Endodermal cell (in vitro differentiated cells): ENCODE data around the gene RCAN1. TPM values are rescaled to one million over a fixed set of nuclear protein-coding genes. Genes with fewer than 3 reads are reported as not detected.

Source experiments
- DNase-seq: peaks from one replicate; pipeline ENCODE4 v3.0.0-alpha.2; 2017
- H3K27ac ChIP-seq: 2 replicates; pipeline ENCODE4 v1.5.1; 2013; ENCODE audit warnings: mild to moderate bottlenecking, low read depth, low read length, moderate library complexity
- H3K27me3 ChIP-seq: 2 replicates; pipeline ENCODE4 v1.6.1; 2013; ENCODE audit warnings: mild to moderate bottlenecking, low read length, moderate library complexity; ENCODE audit not compliant: insufficient read depth, control insufficient read depth, poor library complexity, severe bottlenecking
- H3K36me3 ChIP-seq: 2 replicates; pipeline ENCODE4 v1.7.0; 2013; ENCODE audit warnings: mild to moderate bottlenecking, low read length, moderate library complexity; ENCODE audit not compliant: control insufficient read depth, insufficient read depth
- H3K4me1 ChIP-seq: one replicate; pipeline ENCODE4 v1.7.0; 2013; ENCODE audit warnings: low read length; ENCODE audit not compliant: control insufficient read depth, insufficient read depth
- H3K4me3 ChIP-seq: 2 replicates; pipeline ENCODE4 v1.5.1; 2013; ENCODE audit warnings: mild to moderate bottlenecking, low read length, moderate library complexity
- H3K9ac ChIP-seq: 2 replicates; pipeline ENCODE4 v1.6.1; 2013; ENCODE audit warnings: mild to moderate bottlenecking, low read length, moderate library complexity; ENCODE audit not compliant: poor library complexity, severe bottlenecking; ENCODE audit errors: extremely low read depth
- H3K9me3 ChIP-seq: 2 replicates; pipeline ENCODE4 v1.6.1; 2013; ENCODE audit warnings: mild to moderate bottlenecking, low read length, moderate library complexity; ENCODE audit not compliant: control insufficient read depth
- H3K27ac Mint-ChIP-seq: 2 replicates; pipeline ENCODE4 v1.8.0; 2020; ENCODE audit warnings: mixed read lengths
- H3K27me3 Mint-ChIP-seq: 2 replicates; pipeline ENCODE4 v1.8.0; 2021; ENCODE audit warnings: mild to moderate bottlenecking, mixed read lengths; ENCODE audit not compliant: insufficient read depth
- H3K36me3 Mint-ChIP-seq: 2 replicates; pipeline ENCODE4 v1.8.0; 2020; ENCODE audit warnings: low read depth, mixed read lengths
- H3K4me1 Mint-ChIP-seq: 2 replicates; pipeline ENCODE4 v1.8.0; 2020; ENCODE audit warnings: mixed read lengths
- H3K4me3 Mint-ChIP-seq: 2 replicates; pipeline ENCODE4 v1.8.0; 2020; ENCODE audit warnings: mild to moderate bottlenecking, moderate library complexity, mixed read lengths
- H3K9me3 Mint-ChIP-seq: 2 replicates; pipeline ENCODE4 v1.8.0; 2020; ENCODE audit warnings: mild to moderate bottlenecking, mixed read lengths
- WGBS, 2 experiments: methylation state at CpG; one replicate each; pipeline versions ENCODE4 v1.1.5 to v1.1.7; 2013; ENCODE audit warnings: missing lambda C conversion rate in 2 of 2, mixed read lengths in 1 of 2; ENCODE audit not compliant: insufficient coverage in 1 of 2, insufficient read length in 1 of 2; 5-methylcytosine and 5-hydroxymethylcytosine counted together
- total RNA-seq, 2 donors: library from RNA; stranded (reverse); fragmentation: NEBNext Ultra II Directional in 1 of 2; extraction: Animal tissue kit (Norgen Biotek cat#: 25700) in 1 of 2; gene quantifications; 2 replicates in 1 of 2; 3 replicates in 1 of 2; pipeline ENCODE4 v1.2.1, GENCODE V29; 2021
- TF ChIP-seq, protein P1 (sequence below): fragments of 200-600 bp; sonication (generic); conservative IDR thresholded peaks from 2 replicates; pipeline ENCODE4 v1.5.0; 2021; ENCODE audit warnings: antibody characterized with exemption, mild to moderate bottlenecking

The RCAN1 gene
- total RNA-seq, 2 donors from 2014 or later: 6.1 to 6.7 TPM

DNA sequence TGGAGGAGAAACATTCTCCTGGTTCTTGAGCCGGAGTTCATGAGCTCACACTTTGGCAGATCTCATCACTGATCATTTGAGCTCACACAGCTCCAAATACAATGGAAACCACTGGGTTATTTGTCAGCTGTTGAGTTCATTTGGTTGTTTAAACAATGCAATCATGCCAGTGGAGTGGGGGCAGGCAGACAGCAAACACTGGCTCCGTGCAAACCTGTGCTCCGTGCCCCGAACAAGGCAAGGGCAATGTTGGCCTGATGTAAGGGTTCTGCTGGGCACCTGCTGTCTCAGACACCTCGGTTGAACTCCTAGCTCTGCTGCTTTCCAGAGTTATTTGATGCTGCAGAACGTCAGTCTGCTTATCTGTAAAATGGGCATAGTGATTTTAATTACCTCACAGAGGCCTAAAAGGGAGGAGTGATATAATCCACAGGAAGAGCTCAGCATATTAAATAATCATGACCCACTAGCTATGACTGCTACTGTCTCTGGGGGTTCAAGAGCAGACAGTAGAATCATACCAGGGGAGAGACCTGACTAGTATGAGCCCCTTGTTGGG, 33.9 kb upstream of the RCAN1 start:
- no peaks in the 10 kb centered on the region for H3K36me3 Mint-ChIP-seq
- no peak overlapping the region for H3K4me3 Mint-ChIP-seq
- no peak overlapping the region for H3K27ac ChIP-seq
- no peak overlapping the region for H3K9ac ChIP-seq
- peaks cover 19% of the 10 kb centered on the region for H3K9me3 Mint-ChIP-seq
- H3K9me3 ChIP-seq: peaks cover 6% of the 10 kb centered on the region
- peaks cover 9% of the 10 kb centered on the region for H3K4me1 Mint-ChIP-seq
- H3K36me3 ChIP-seq: no peaks in the 10 kb centered on the region
- no peaks in the 10 kb centered on the region for H3K4me1 ChIP-seq
- H3K27me3 ChIP-seq: no peaks in the 10 kb centered on the region
- TF ChIP-seq, protein P1, sequence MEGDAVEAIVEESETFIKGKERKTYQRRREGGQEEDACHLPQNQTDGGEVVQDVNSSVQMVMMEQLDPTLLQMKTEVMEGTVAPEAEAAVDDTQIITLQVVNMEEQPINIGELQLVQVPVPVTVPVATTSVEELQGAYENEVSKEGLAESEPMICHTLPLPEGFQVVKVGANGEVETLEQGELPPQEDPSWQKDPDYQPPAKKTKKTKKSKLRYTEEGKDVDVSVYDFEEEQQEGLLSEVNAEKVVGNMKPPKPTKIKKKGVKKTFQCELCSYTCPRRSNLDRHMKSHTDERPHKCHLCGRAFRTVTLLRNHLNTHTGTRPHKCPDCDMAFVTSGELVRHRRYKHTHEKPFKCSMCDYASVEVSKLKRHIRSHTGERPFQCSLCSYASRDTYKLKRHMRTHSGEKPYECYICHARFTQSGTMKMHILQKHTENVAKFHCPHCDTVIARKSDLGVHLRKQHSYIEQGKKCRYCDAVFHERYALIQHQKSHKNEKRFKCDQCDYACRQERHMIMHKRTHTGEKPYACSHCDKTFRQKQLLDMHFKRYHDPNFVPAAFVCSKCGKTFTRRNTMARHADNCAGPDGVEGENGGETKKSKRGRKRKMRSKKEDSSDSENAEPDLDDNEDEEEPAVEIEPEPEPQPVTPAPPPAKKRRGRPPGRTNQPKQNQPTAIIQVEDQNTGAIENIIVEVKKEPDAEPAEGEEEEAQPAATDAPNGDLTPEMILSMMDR: no peak
- H3K27me3 Mint-ChIP-seq: peaks cover 17% of the 10 kb centered on the region
- no peak for DNase-seq
- no peak overlapping the region for H3K4me3 ChIP-seq
- H3K27ac Mint-ChIP-seq: no peak overlapping the region
- 83 to 90% methylated on average over 4 to 6 of the region's 6 CpGs for WGBS, 2 experiments

DNA sequence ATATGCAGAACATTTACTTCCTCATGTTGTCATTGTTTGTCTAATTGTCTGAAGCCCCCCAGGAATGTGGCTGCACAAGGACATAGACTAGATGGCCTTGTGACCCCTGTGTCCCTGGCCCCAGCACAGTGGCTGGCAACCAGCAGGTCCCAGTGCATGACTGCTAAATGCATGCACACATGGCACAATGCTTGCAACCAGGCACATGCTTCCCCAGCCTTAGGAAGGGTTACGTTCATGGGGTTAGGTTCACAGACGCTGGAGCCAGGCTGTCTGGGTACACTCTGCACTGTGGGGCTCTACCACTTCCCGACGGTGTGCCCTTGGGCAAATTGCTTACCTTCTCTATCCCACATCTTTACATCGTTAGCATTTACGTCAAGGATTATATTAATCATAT, 32.6 kb upstream of the RCAN1 start:
- Histone ChIP-seq H3K27ac (no peak overlapping the region), H3K27me3 (no peaks in the 10 kb centered on the region), H3K4me1 (no peaks in the 10 kb centered on the region), H3K36me3 (no peaks in the 10 kb centered on the region), H3K4me3 (no peak overlapping the region), H3K9me3 (peaks cover 6% of the 10 kb centered on the region), H3K9ac (no peak overlapping the region)
- Mint-ChIP-seq H3K27me3 (peaks cover 12% of the 10 kb centered on the region), H3K36me3 (no peaks in the 10 kb centered on the region), H3K4me3 (no peak overlapping the region), H3K4me1 (peaks cover 9% of the 10 kb centered on the region), H3K27ac (no peak overlapping the region), H3K9me3 (peaks cover 14% of the 10 kb centered on the region)
- 91% methylated on average over 6 of the region's 6 CpGs; no CpG with 5 or more reads in 1 of the 2 experiments for WGBS, 2 experiments
- DNase-seq: no peak
- TF ChIP-seq, protein P1: no peak

DNA sequence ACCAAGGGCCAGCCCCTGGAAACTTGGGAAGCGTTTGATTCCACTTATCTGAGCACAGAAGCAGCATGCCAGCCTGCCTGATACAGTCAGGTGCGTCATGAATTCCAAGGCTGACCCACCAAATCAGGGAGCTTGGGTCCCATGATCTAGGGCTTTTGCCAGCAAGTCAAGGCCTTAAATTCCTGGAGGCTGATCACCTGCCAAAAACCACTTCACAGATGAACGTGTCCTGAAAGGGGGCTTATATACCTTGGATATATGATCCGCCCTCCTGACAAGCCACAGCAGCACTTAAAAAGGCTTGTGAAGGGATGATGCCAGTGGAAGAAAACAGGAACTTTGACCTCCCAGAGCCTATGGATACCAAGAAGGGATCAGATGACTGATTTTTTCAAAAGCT, 29.9 kb upstream of the RCAN1 start:
- H3K9me3 ChIP-seq: no peaks in the 10 kb centered on the region
- peaks cover 8% of the 10 kb centered on the region for H3K27me3 Mint-ChIP-seq
- H3K27me3 ChIP-seq: no peaks in the 10 kb centered on the region
- H3K36me3 ChIP-seq: no peaks in the 10 kb centered on the region
- H3K36me3 Mint-ChIP-seq: no peaks in the 10 kb centered on the region
- H3K4me1 ChIP-seq: no peaks in the 10 kb centered on the region
- TF ChIP-seq, protein P1: no peak
- no peaks in the 10 kb centered on the region for H3K9me3 Mint-ChIP-seq
- no peak overlapping the region for H3K4me3 ChIP-seq
- H3K4me3 Mint-ChIP-seq: no peak overlapping the region
- WGBS, 2 experiments: 86 to 95% methylated on average over 3 to 4 of the region's 4 CpGs
- peaks cover 9% of the 10 kb centered on the region for H3K4me1 Mint-ChIP-seq
- H3K27ac ChIP-seq: no peak overlapping the region
- no peak overlapping the region for H3K27ac Mint-ChIP-seq
- no peak for DNase-seq
- no peak overlapping the region for H3K9ac ChIP-seq
